Kidney epithelial cell (primary cell): ENCODE data around the gene F8. TPM values are rescaled to one million over a fixed set of nuclear protein-coding genes. Genes with fewer than 3 reads are reported as not detected.
"Not testable (repeated sequence)": the region's sequence is repeated elsewhere in the genome, so short reads cannot be mapped to it uniquely, and the experiment has no call there.

Source experiments
- DNase-seq: peaks from one replicate; pipeline ENCODE4 v3.0.0-alpha.2; 2010; ENCODE audit warnings: low read depth
- H3K27me3 ChIP-seq: 2 replicates; pipeline ENCODE4 v1.6.0; 2011; ENCODE audit warnings: low read length; ENCODE audit not compliant: control insufficient read depth, insufficient read depth
- H3K36me3 ChIP-seq: 2 replicates; pipeline ENCODE4 v1.5.1; 2011; ENCODE audit warnings: low read length; ENCODE audit not compliant: control insufficient read depth, insufficient read depth
- H3K4me3 ChIP-seq: 2 replicates; pipeline ENCODE4 v1.5.1; 2011; ENCODE audit warnings: low read depth, mild to moderate bottlenecking, control low read depth, low read length
- total RNA-seq: library from RNA; depleted of rRNA; stranded (reverse); fragments of >200 nt; gene quantifications from 2 replicates; pipeline ENCODE4 v1.2.3, GENCODE V29; 2015
- TF ChIP-seq, protein P1 (sequence below): IDR thresholded peaks from 2 replicates; pipeline ENCODE4 v1.5.1; 2011; ENCODE audit warnings: mild to moderate bottlenecking, moderate library complexity, low read length, control low read depth, inconsistent platforms; ENCODE audit not compliant: insufficient read depth, poor library complexity, severe bottlenecking

F8 gene
- total RNA-seq, 1 donor from 2014 or later = 3.3 TPM

DNA sequence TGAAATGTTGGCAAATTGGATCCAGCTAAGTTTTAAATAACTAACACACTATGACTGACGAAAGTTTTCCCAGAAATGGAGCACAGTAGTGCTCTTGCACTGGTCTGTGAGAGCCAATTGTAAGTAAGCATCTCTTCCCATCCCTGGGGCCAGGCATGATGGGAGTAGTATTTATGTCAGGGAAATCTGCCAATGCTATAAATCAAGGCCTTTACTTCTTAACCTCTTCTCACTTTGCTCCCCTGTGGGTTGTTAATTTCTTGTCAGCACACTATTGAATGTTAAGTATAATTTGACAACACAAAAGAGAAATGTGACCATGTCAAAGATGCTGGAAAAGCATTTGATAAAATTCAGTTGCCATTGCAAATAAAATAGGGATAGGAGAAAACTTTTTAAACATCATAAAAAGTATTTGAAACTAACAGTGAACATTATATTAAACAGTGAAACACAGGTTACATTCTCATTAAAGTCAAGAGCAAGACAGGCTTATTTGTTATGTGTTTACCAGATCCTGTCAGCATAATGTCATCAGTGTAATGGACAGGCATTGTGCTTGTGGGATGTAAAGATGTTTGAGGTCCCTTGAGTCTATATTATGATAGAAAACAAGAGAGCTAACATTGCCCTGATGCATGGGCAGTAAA lies 131.4 kb downstream of the F8 start:
- TF ChIP-seq, protein P1, sequence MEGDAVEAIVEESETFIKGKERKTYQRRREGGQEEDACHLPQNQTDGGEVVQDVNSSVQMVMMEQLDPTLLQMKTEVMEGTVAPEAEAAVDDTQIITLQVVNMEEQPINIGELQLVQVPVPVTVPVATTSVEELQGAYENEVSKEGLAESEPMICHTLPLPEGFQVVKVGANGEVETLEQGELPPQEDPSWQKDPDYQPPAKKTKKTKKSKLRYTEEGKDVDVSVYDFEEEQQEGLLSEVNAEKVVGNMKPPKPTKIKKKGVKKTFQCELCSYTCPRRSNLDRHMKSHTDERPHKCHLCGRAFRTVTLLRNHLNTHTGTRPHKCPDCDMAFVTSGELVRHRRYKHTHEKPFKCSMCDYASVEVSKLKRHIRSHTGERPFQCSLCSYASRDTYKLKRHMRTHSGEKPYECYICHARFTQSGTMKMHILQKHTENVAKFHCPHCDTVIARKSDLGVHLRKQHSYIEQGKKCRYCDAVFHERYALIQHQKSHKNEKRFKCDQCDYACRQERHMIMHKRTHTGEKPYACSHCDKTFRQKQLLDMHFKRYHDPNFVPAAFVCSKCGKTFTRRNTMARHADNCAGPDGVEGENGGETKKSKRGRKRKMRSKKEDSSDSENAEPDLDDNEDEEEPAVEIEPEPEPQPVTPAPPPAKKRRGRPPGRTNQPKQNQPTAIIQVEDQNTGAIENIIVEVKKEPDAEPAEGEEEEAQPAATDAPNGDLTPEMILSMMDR = no peak

DNA sequence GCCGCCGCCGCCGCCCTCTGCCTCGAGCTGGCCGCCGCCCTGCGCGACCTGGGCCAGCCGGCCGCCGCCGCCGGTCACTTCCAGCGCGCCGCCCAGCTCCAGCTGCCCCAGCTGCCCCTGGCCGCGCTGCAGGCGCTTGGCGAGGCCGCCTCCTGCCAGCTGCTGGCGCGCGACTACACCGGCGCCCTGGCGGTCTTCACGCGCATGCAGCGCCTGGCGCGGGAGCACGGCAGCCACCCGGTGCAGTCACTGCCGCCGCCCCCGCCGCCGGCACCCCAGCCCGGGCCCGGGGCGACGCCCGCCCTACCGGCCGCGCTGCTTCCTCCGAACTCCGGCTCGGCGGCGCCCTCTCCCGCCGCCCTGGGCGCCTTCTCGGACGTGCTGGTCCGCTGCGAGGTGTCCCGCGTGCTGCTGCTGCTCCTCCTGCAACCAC lies 135.7 kb downstream of the F8 start:
- not testable (repeated sequence) for H3K27me3 ChIP-seq, DNase-seq, H3K36me3 ChIP-seq, H3K4me3 ChIP-seq

More for the DNA sequence above, 131.4 kb downstream of the F8 start:
- DNase-seq = no peak
- H3K27me3 ChIP-seq = no peaks in the 10 kb centered on the region
- H3K36me3 ChIP-seq = no peaks in the 10 kb centered on the region
- no peak overlapping the region for H3K4me3 ChIP-seq

DNA sequence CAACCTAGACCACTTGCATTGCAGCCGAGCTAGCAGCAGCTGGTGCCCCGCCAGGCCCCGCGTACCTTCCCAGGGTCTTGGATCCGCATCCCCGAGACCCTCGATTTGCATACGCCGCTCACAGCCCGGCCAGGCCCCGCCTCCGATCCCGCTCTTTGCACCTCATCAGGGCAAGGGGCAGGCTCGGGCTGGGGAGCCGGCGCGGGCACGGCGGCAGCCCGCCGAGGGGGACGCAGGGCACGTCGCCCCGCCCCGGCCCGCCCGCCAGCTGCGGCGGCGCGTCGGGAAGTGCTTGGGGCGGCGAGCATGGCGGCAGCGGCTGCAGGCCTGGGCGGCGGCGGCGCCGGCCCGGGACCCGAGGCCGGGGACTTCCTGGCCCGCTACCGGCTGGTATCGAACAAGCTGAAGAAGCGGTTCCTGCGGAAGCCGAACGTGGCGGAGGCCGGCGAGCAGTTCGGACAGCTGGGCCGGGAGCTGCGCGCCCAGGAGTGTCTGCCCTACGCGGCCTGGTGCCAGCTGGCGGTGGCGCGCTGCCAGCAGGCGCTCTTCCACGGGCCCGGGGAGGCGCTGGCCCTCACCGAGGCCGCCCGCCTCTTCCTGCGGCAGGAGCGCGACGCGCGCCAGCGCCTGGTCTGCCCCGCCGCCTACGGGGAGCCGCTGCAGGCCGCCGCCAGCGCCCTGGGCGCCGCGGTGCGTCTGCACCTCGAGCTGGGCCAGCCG lies 136.3 kb downstream of the F8 start, which contains the start of gene F8A1:
Gene F8A1, plus strand, starts transcription at position 287 of the 720 bp plus-strand sequence. Its CDS starts 20 bp downstream, at position 307.
- not testable (repeated sequence) for H3K36me3 ChIP-seq, H3K27me3 ChIP-seq, DNase-seq, H3K4me3 ChIP-seq

DNA sequence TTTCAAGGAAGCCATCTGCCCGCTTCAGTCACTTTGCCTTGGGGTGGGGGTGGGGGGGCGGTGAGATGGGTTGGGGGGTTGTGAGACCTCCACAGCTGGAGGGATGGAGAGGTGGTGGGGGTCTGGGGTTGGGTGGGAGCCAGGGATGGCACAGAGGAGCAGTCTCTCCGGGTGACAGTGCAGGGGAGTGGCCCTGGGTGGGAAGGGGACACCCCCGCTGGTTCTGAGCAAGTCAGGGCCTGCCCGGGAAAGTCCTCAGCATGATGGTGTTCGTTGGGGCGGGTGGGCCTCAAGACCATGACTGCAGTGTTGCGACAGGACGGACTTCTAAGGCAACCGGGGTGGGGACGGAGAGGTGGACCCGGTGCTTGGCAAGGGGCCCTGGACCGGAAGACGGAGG lies 137.0 kb downstream of the F8 start:
- not testable (repeated sequence) for H3K36me3 ChIP-seq, H3K4me3 ChIP-seq, DNase-seq, H3K27me3 ChIP-seq

DNA sequence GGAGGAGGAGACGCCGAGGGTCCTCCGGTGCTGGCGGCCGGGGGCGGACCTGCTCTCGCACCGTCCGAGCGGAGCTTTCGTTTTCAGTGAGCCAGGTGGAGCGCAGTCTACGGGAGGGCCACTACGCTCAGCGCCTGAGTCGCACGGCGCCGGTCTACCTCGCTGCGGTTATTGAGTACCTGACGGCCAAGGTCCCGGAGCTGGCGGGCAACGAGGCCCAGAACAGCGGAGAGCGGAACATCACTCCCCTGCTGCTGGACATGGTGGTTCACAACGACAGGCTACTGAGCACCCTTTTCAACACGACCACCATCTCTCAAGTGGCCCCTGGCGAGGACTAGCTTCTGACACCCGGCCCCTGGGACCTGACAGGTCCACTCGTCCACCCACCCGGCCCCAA lies 137.5 kb downstream of the F8 start:
- not testable (repeated sequence) for DNase-seq, H3K4me3 ChIP-seq, H3K27me3 ChIP-seq, H3K36me3 ChIP-seq

DNA sequence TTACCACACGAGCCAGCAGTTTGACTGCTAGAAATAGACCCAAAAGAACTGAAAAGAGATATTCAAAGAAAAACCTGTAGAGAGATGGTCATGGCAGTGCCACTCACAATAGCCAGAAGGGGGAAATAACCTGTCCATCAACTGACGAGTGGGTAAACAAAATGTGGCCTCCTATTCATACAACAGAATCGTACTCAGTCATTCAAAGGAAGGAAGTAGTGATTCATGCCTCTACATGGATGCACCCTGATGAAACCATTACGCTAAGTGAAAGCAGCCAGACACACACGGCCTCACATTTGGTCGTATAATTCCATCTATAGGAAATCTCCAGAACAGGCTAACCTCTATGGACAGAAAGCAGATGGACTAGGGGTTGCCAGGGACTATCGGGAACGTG lies 138.5 kb downstream of the F8 start:
- not testable (repeated sequence) for H3K36me3 ChIP-seq, H3K27me3 ChIP-seq, H3K4me3 ChIP-seq, DNase-seq

DNA sequence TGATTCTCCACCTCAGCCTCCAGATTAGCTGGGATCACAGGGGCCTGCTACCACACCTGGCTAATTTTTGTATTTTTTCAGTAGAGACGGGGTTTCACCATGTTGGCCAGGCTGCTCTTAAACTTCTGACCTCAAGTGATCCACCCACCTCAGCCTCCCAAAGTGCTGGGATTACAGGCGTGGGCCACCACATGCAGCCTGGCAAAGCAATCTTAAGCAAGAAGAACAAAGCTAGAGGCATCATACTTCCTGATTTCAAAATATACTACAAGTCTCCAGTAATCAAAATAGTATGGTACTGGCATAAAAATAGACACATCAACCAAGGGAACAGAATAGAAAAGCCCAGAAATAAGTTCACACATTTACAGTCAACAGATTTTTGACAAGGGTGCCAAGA lies 149.2 kb downstream of the F8 start:
- Histone ChIP-seq H3K36me3 (no peaks in the 10 kb centered on the region), H3K4me3 (no peak overlapping the region), H3K27me3 (no peaks in the 10 kb centered on the region)
- TF ChIP-seq, protein P1 = no peak
- DNase-seq = no peak

DNA sequence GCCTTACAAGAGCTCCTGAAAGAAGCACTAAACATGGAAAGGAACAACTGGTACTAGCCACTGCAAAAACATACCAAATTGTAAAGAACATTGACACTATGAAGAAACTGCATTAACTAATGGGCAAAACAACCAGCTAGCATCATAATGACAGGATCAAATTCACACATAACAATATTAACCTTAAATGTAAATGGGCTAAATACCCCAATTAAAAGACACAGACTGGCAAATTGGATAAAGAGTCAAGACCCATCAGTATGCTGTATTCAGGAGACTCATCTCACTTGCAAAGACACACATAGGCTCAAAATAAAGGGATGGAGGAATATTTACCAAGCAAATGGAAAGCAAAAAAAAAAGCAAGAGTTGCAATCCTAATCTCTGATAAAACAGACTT lies 154.0 kb downstream of the F8 start:
- not testable (repeated sequence) for H3K27me3 ChIP-seq, H3K36me3 ChIP-seq

DNA sequence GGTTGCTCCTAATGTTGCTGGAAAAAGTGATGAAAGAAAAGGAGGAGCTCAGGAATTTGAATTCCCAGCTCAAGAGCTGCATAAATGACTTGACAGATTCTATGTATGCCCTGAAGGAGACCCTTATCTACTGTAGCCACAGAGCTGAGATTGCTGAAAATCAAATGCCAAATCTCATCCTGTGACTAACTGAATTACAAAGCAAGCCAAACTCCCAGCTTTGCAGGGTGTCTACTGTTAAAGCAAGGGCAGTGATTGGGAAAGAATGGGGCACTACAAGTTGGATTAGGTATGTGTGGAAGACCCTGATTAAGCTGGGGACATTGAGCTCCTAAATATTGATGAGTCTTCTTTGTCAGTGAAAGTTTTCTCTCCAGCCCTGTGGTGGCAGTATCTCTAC lies 167.3 kb downstream of the F8 start:
- no peak for DNase-seq
- Histone ChIP-seq H3K4me3 (no peak overlapping the region), H3K36me3 (no peaks in the 10 kb centered on the region), H3K27me3 (no peaks in the 10 kb centered on the region)
- TF ChIP-seq, protein P1 = no peak

More for the DNA sequence above, 154.0 kb downstream of the F8 start:
- not testable (repeated sequence) for DNase-seq, H3K4me3 ChIP-seq
